Left lung (tissue), 10 donors: ENCODE measurements around the gene RBFOX1. TPM values are rescaled to one million over a fixed set of nuclear protein-coding genes. Genes with fewer than 3 reads are reported as not detected.

Source experiments
- ATAC-seq: fragments of 200-7000 bp; cut with Tn5 transposase; one replicate; pipeline ENCODE4 v1.9.1; 2020; ENCODE audit warnings: moderate library complexity
- DNase-seq, 4 donors: peaks; one replicate each; pipeline ENCODE4 v3.0.0-alpha.2; 2013 to 2020
- H3K27ac ChIP-seq, 2 donors: fragments of 200-600 bp; sonication (generic) in 1 of 2; one replicate each; pipeline versions ENCODE4 v1.5.0 to v1.8.0; 2020 to 2021
- H3K27me3 ChIP-seq, 2 donors: fragments of 200-600 bp; sonication (generic) in 1 of 2; one replicate each; pipeline versions ENCODE4 v1.5.0 to v1.8.0; 2020 to 2021
- H3K36me3 ChIP-seq, 2 donors: fragments of 200-600 bp; sonication (generic) in 1 of 2; one replicate each; pipeline versions ENCODE4 v1.5.0 to v1.8.0; 2020 to 2021
- H3K4me1 ChIP-seq, 2 donors: fragments of 200-600 bp; one replicate each; pipeline ENCODE4 v1.8.0; 2021
- H3K4me3 ChIP-seq, 2 donors: fragments of 200-600 bp; sonication (generic) in 1 of 2; one replicate each; pipeline versions ENCODE4 v1.5.0 to v1.8.0; 2020 to 2021; ENCODE audit warnings: mild to moderate bottlenecking in 1 of 2
- H3K9me3 ChIP-seq, 2 donors: fragments of 200-600 bp; sonication (generic) in 1 of 2; one replicate each; pipeline versions ENCODE4 v1.5.0 to v1.8.0; 2020 to 2021
- CTCF ChIP-seq, 2 donors: fragments of 200-600 bp; sonication (generic) in 1 of 2; IDR thresholded peaks; one replicate each; pipeline versions ENCODE4 v1.5.0 to v1.8.0; 2021; ENCODE audit warnings: antibody characterized with exemption in 2 of 2
- intact Hi-C, 2 donors: fragments of 100-400 bp; cut with DNase I; formaldehyde crosslinking; loops; one replicate each; pipeline versions ENCODE4 v1.11.2 to v1.14.2; 2022
- polyA plus RNA-seq, 6 donors: library from polyadenylated mRNA; unstranded; fragments of 120-200 nt; gene quantifications; one replicate each; pipeline ENCODE4 v1.2.1, GENCODE V29; 2013; ENCODE audit not compliant: insufficient read length in 6 of 6
- total RNA-seq, 2 donors: library from RNA; stranded (reverse); fragmentation: NEBNext Ultra II Directional; extraction: Animal tissue kit (Norgen Biotek cat#: 25700); gene quantifications; one replicate each; pipeline ENCODE4 v1.2.1, GENCODE V29; 2021
- donor health status: DM: no; HTN: yes; CAD: no.
- donor health status: DM: no; HTN: no; CAD: no.

The RBFOX1 gene
- total and polyA plus RNA-seq, 8 donors: 0.41 to 1.7 (median 0.91) TPM; not detected in 2

- TF ChIP-seq CTCF (IDR thresholded peaks at IDR 0.05): no peak
- no peak overlapping the region for H3K27ac ChIP-seq
- no peaks in the 10 kb centered on the region for H3K4me1 ChIP-seq
- H3K4me3 ChIP-seq: no peak overlapping the region
- H3K27me3 ChIP-seq: no peaks in the 10 kb centered on the region
- DNase-seq: no peak
- no peaks in the 10 kb centered on the region for H3K9me3 ChIP-seq
- intact Hi-C loops: no loop called here
- no peak for ATAC-seq
- H3K36me3 ChIP-seq: no peaks in the 10 kb centered on the region
These were observed 87.4 kb downstream of the RBFOX1 start for GRCh38 chr16:7420079-7420478.

GRCh38 chr16:7420843-7421242 lies 88.2 kb downstream of the RBFOX1 start:
- no peak overlapping the region for H3K27ac ChIP-seq
- TF ChIP-seq CTCF (IDR thresholded peaks at IDR 0.05): no peak
- intact Hi-C loops: no loop called here
- H3K4me1 ChIP-seq: no peaks in the 10 kb centered on the region
- H3K27me3 ChIP-seq: no peaks in the 10 kb centered on the region
- H3K36me3 ChIP-seq: no peaks in the 10 kb centered on the region
- H3K9me3 ChIP-seq: no peaks in the 10 kb centered on the region
- DNase-seq (no peak), ATAC-seq (no peak)
- H3K4me3 ChIP-seq: no peak overlapping the region

GRCh38 chr16:7421578-7421977 lies 88.9 kb downstream of the RBFOX1 start:
- ATAC-seq (no peak), DNase-seq (no peak)
- no peaks in the 10 kb centered on the region for H3K27me3 ChIP-seq
- no peaks in the 10 kb centered on the region for H3K9me3 ChIP-seq
- H3K4me3 ChIP-seq: no peak overlapping the region
- no peaks in the 10 kb centered on the region for H3K4me1 ChIP-seq
- intact Hi-C loops: no loop called here
- no peak for TF ChIP-seq CTCF (IDR thresholded peaks at IDR 0.05)
- H3K36me3 ChIP-seq: no peaks in the 10 kb centered on the region
- H3K27ac ChIP-seq: no peak overlapping the region

GRCh38 chr16:7422036-7422888 lies 89.6 kb downstream of the RBFOX1 start:
- H3K36me3 ChIP-seq: no peaks in the 10 kb centered on the region
- H3K27me3 ChIP-seq: no peaks in the 10 kb centered on the region
- no peak for ATAC-seq
- H3K9me3 ChIP-seq: no peaks in the 10 kb centered on the region
- H3K4me3 ChIP-seq: no peak overlapping the region
- TF ChIP-seq CTCF (IDR thresholded peaks at IDR 0.05): no peak
- no peak overlapping the region for H3K27ac ChIP-seq
- intact Hi-C loops: no loop called here
- no peaks in the 10 kb centered on the region for H3K4me1 ChIP-seq
- no peak for DNase-seq

GRCh38 chr16:7423434-7424044 lies 90.9 kb downstream of the RBFOX1 start:
- ATAC-seq: no peak
- Histone ChIP-seq H3K27ac (no peak overlapping the region), H3K4me3 (no peak overlapping the region), H3K9me3 (no peaks in the 10 kb centered on the region), H3K4me1 (no peaks in the 10 kb centered on the region), H3K36me3 (no peaks in the 10 kb centered on the region), H3K27me3 (no peaks in the 10 kb centered on the region)
- TF ChIP-seq CTCF (IDR thresholded peaks at IDR 0.05): no peak
- no peak for DNase-seq
- intact Hi-C loops: no loop called here
